ENCODE data around the gene PHF19. TPM values are rescaled to one million over a fixed set of nuclear protein-coding genes. Genes with fewer than 3 reads are reported as not detected.

The PHF19 gene
- total RNA-seq, 1 donor from 2014 or later, result 55.3 TPM

GRCh38 chr9:120901755-120902568 lies 25.0 kb upstream of the PHF19 start:
- H3K4me1 Mint-ChIP-seq, result peaks cover 63% of the 10 kb centered on the region
- no peaks in the 10 kb centered on the region for H3K9me3 Mint-ChIP-seq
- POLR2A ChIA-PET, result interaction anchor here (0.7 to 8.3 kb wide), 7 partner anchors 12 to 32 kb away, joined by 3 to 61 read pairs (median 7); no protein-coding TSS in a partner anchor
- no peak for TF ChIP-seq CTCF (IDR thresholded peaks at IDR 0.05)
- peak overlapping the region; percentile 46 for H3K27ac Mint-ChIP-seq
- no peak overlapping the region for H3K4me3 Mint-ChIP-seq
- no peak for ATAC-seq (ENCODE audit: low read depth)
- no peaks in the 10 kb centered on the region for H3K27me3 Mint-ChIP-seq
- DNase-seq, result no peak
- CTCF ChIA-PET, result interaction anchor here (0.6 to 2.6 kb wide), 4 partner anchors 10 to 33 kb away, joined by 3 to 8 read pairs (median 3); no protein-coding TSS in a partner anchor
- H3K36me3 Mint-ChIP-seq (ENCODE audit: low read depth), result peaks cover 63% of the 10 kb centered on the region
- intact Hi-C loops (cut with micrococcal nuclease), result no loop called here

- H3K36me3 Mint-ChIP-seq (ENCODE audit: low read depth), result peaks cover 52% of the 10 kb centered on the region
- ATAC-seq (ENCODE audit: low read depth) (no peak), DNase-seq (no peak)
- ChIA-PET CTCF (no interaction called here), POLR2A (interaction anchor here (0.7 to 8.3 kb wide), 9 partner anchors 11 to 336 kb away, joined by 3 to 61 read pairs (median 4); no protein-coding TSS in a partner anchor)
- no peaks in the 10 kb centered on the region for H3K27me3 Mint-ChIP-seq
- no peak overlapping the region for H3K4me3 Mint-ChIP-seq
- intact Hi-C loops (cut with micrococcal nuclease), result no loop called here
- H3K9me3 Mint-ChIP-seq, result no peaks in the 10 kb centered on the region
- H3K27ac Mint-ChIP-seq, result no peak overlapping the region
- H3K4me1 Mint-ChIP-seq, result peaks cover 57% of the 10 kb centered on the region
- TF ChIP-seq CTCF (IDR thresholded peaks at IDR 0.05), result no peak
Measured at GRCh38 chr9:120900824-120901223, 23.8 kb upstream of the PHF19 start.

- TF ChIP-seq CTCF (IDR thresholded peaks at IDR 0.05), result no peak
- Mint-ChIP-seq H3K27me3 (no peaks in the 10 kb centered on the region), H3K36me3 (ENCODE audit: low read depth) (peaks cover 39% of the 10 kb centered on the region), H3K27ac (peak overlapping the region; percentile 24), H3K9me3 (no peaks in the 10 kb centered on the region), H3K4me1 (peaks cover 44% of the 10 kb centered on the region), H3K4me3 (no peak overlapping the region)
- intact Hi-C loops (cut with micrococcal nuclease), result no loop called here
- ChIA-PET CTCF (no interaction called here), POLR2A (interaction anchor here (0.7 to 12.1 kb wide), 9 partner anchors 10 to 75 kb away, joined by 3 to 179 read pairs (median 4); partner anchors contain the start of gene TRAF1)
- ATAC-seq (ENCODE audit: low read depth) (no peak), DNase-seq (no peak)
Measured at GRCh38 chr9:120899490-120900068, 22.6 kb upstream of the PHF19 start.

GRCh38 chr9:120898396-120898795 lies 21.4 kb upstream of the PHF19 start:
- ChIA-PET POLR2A (interaction anchor here (1.4 to 12.1 kb wide), 3 partner anchors 18 to 37 kb away, joined by 4 to 179 read pairs (median 17); partner anchors contain the start of gene TRAF1), CTCF (no interaction called here)
- no peaks in the 10 kb centered on the region for H3K27me3 Mint-ChIP-seq
- H3K27ac Mint-ChIP-seq, result peak overlapping the region; percentile 41
- no peak for ATAC-seq (ENCODE audit: low read depth)
- no peak for TF ChIP-seq CTCF (IDR thresholded peaks at IDR 0.05)
- no peak overlapping the region for H3K4me3 Mint-ChIP-seq
- intact Hi-C loops (cut with micrococcal nuclease), result no loop called here
- H3K36me3 Mint-ChIP-seq (ENCODE audit: low read depth), result peaks cover 28% of the 10 kb centered on the region
- H3K4me1 Mint-ChIP-seq, result peaks cover 41% of the 10 kb centered on the region
- H3K9me3 Mint-ChIP-seq, result no peaks in the 10 kb centered on the region
- DNase-seq, result no peak

- intact Hi-C loops (cut with micrococcal nuclease), result no loop called here
- CTCF ChIA-PET, result interaction anchor here (1.4 kb wide), 1 partner anchor 10 kb away, joined by 3 read pairs; no protein-coding TSS in a partner anchor
- H3K36me3 Mint-ChIP-seq (ENCODE audit: low read depth), result peaks cover 9% of the 10 kb centered on the region
Measured at GRCh38 chr9:120895951-120896350, 19.0 kb upstream of the PHF19 start.

More at GRCh38 chr9:120895951-120896350, 19.0 kb upstream of the PHF19 start:
- no peak for TF ChIP-seq CTCF (IDR thresholded peaks at IDR 0.05)
- peaks cover 48% of the 10 kb centered on the region for H3K4me1 Mint-ChIP-seq
- no peak overlapping the region for H3K4me3 Mint-ChIP-seq
- no peaks in the 10 kb centered on the region for H3K27me3 Mint-ChIP-seq
- H3K27ac Mint-ChIP-seq, result no peak overlapping the region
- ATAC-seq (ENCODE audit: low read depth) (no peak), DNase-seq (no peak)
- POLR2A ChIA-PET, result interaction anchor here (0.6 to 12.1 kb wide), 16 partner anchors 10 to 202 kb away, joined by 3 to 179 read pairs (median 4); partner anchors contain the start of genes FBXW2, PHF19 and TRAF1
- no peaks in the 10 kb centered on the region for H3K9me3 Mint-ChIP-seq

Measured in activated B cell treated with CpG ODN at 0.5 μM for 24 hours (primary cell).